Measurements from ENCODE around the gene TRIP13.
"Not testable (repeated sequence)": the region's sequence is repeated elsewhere in the genome, so short reads cannot be mapped to it uniquely, and the experiment has no call there.

Gene TRIP13

DNA sequence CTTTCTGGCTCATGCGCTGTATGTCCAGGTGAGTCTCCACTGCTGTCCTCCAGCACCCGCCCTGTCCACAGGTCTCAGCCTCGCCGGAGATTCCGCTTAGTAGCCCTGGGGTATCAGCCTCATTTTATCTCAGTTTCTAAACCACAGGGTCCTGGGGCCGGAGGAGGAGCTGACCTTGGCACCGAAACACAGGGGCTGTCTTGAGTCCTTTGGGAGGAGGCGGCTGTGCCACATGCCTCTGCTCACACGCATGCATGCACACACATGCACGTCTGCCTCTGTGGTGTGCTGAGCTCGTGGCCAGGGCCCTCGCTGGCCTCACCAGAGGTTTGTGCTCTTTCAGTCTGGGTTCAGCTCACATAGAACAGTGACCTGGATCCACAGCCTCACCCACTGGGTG lies 23.3 kb downstream of the TRIP13 start:
- H3K4me3 ChIP-seq (ENCODE audit: low read depth in 1 of 2, low read length in 2 of 2) = no peak overlapping the region
- no peaks in the 10 kb centered on the region for H3K9me3 ChIP-seq (ENCODE audit: control insufficient read depth in 1 of 2, low read length in 2 of 2)
- no peaks in the 10 kb centered on the region for H3K27me3 ChIP-seq (ENCODE audit: low read depth, low read length)
- no peaks in the 10 kb centered on the region for H3K4me1 ChIP-seq (ENCODE audit: control insufficient read depth in 1 of 2, insufficient read depth in 2 of 2, low read length in 2 of 2)
- no peak overlapping the region for H3K27ac ChIP-seq (ENCODE audit: low read length)
- H3K36me3 ChIP-seq (ENCODE audit: control insufficient read depth in 1 of 2, insufficient read depth in 2 of 2, low read length in 2 of 2) = no peaks in the 10 kb centered on the region

- no peaks in the 10 kb centered on the region for H3K36me3 ChIP-seq (ENCODE audit: control insufficient read depth in 1 of 2, insufficient read depth in 2 of 2, low read length in 2 of 2)
- no peaks in the 10 kb centered on the region for H3K27me3 ChIP-seq (ENCODE audit: low read depth, low read length)
- H3K4me1 ChIP-seq (ENCODE audit: control insufficient read depth in 1 of 2, insufficient read depth in 2 of 2, low read length in 2 of 2) = no peaks in the 10 kb centered on the region
- H3K27ac ChIP-seq (ENCODE audit: low read length) = no peak overlapping the region
- H3K4me3 ChIP-seq (ENCODE audit: low read depth in 1 of 2, low read length in 2 of 2) = no peak overlapping the region
- H3K9me3 ChIP-seq (ENCODE audit: control insufficient read depth in 1 of 2, low read length in 2 of 2) = no peaks in the 10 kb centered on the region
These were observed 24.0 kb downstream of the TRIP13 start for GRCh38 chr5:916441-917293.

- H3K9me3 ChIP-seq (ENCODE audit: control insufficient read depth in 1 of 2, low read length in 2 of 2); H3K27ac ChIP-seq (ENCODE audit: low read length); H3K27me3 ChIP-seq (ENCODE audit: low read depth, low read length); H3K4me1 ChIP-seq (ENCODE audit: control insufficient read depth in 1 of 2, insufficient read depth in 2 of 2, low read length in 2 of 2); H3K4me3 ChIP-seq (ENCODE audit: low read depth in 1 of 2, low read length in 2 of 2); H3K36me3 ChIP-seq (ENCODE audit: control insufficient read depth in 1 of 2, insufficient read depth in 2 of 2, low read length in 2 of 2): not testable (repeated sequence)
These were observed 26.0 kb downstream of the TRIP13 start for GRCh38 chr5:918717-919116.

GRCh38 chr5:919356-920000 lies 26.8 kb downstream of the TRIP13 start:
- H3K9me3 ChIP-seq (ENCODE audit: control insufficient read depth in 1 of 2, low read length in 2 of 2) = no peaks in the 10 kb centered on the region
- H3K4me1 ChIP-seq (ENCODE audit: control insufficient read depth in 1 of 2, insufficient read depth in 2 of 2, low read length in 2 of 2) = no peaks in the 10 kb centered on the region
- no peak overlapping the region for H3K4me3 ChIP-seq (ENCODE audit: low read depth in 1 of 2, low read length in 2 of 2)
- H3K36me3 ChIP-seq (ENCODE audit: control insufficient read depth in 1 of 2, insufficient read depth in 2 of 2, low read length in 2 of 2) = no peaks in the 10 kb centered on the region
- H3K27ac ChIP-seq (ENCODE audit: low read length) = no peak overlapping the region
- H3K27me3 ChIP-seq (ENCODE audit: low read depth, low read length) = no peaks in the 10 kb centered on the region

GRCh38 chr5:920321-920720 lies 27.6 kb downstream of the TRIP13 start:
- no peaks in the 10 kb centered on the region for H3K27me3 ChIP-seq (ENCODE audit: low read depth, low read length)
- H3K4me1 ChIP-seq (ENCODE audit: control insufficient read depth in 1 of 2, insufficient read depth in 2 of 2, low read length in 2 of 2) = no peaks in the 10 kb centered on the region
- H3K4me3 ChIP-seq (ENCODE audit: low read depth in 1 of 2, low read length in 2 of 2) = no peak overlapping the region
- no peak overlapping the region for H3K27ac ChIP-seq (ENCODE audit: low read length)
- H3K36me3 ChIP-seq (ENCODE audit: control insufficient read depth in 1 of 2, insufficient read depth in 2 of 2, low read length in 2 of 2) = no peaks in the 10 kb centered on the region
- H3K9me3 ChIP-seq (ENCODE audit: control insufficient read depth in 1 of 2, low read length in 2 of 2) = no peaks in the 10 kb centered on the region

- Histone ChIP-seq H3K9me3 (ENCODE audit: control insufficient read depth in 1 of 2, low read length in 2 of 2) (no peaks in the 10 kb centered on the region), H3K4me1 (ENCODE audit: control insufficient read depth in 1 of 2, insufficient read depth in 2 of 2, low read length in 2 of 2) (no peaks in the 10 kb centered on the region), H3K36me3 (ENCODE audit: control insufficient read depth in 1 of 2, insufficient read depth in 2 of 2, low read length in 2 of 2) (no peaks in the 10 kb centered on the region), H3K27ac (ENCODE audit: low read length) (no peak overlapping the region), H3K27me3 (ENCODE audit: low read depth, low read length) (peaks cover 7% of the 10 kb centered on the region), H3K4me3 (ENCODE audit: low read depth in 1 of 2, low read length in 2 of 2) (no peak overlapping the region)
These were observed 29.1 kb downstream of the TRIP13 start for GRCh38 chr5:921456-922435.

- Histone ChIP-seq H3K36me3 (ENCODE audit: control insufficient read depth in 1 of 2, insufficient read depth in 2 of 2, low read length in 2 of 2) (no peaks in the 10 kb centered on the region), H3K4me3 (ENCODE audit: low read depth in 1 of 2, low read length in 2 of 2) (no peak overlapping the region)
These were observed 30.0 kb downstream of the TRIP13 start for GRCh38 chr5:922436-923280.

GRCh38 chr5:923281-923873 lies 30.7 kb downstream of the TRIP13 start:
- no peaks in the 10 kb centered on the region for H3K36me3 ChIP-seq (ENCODE audit: control insufficient read depth in 1 of 2, insufficient read depth in 2 of 2, low read length in 2 of 2)
- peaks cover 7% of the 10 kb centered on the region for H3K27me3 ChIP-seq (ENCODE audit: low read depth, low read length)
- no peak overlapping the region for H3K4me3 ChIP-seq (ENCODE audit: low read depth in 1 of 2, low read length in 2 of 2)
- no peaks in the 10 kb centered on the region for H3K4me1 ChIP-seq (ENCODE audit: control insufficient read depth in 1 of 2, insufficient read depth in 2 of 2, low read length in 2 of 2)
- no peaks in the 10 kb centered on the region for H3K9me3 ChIP-seq (ENCODE audit: control insufficient read depth in 1 of 2, low read length in 2 of 2)
- no peak overlapping the region for H3K27ac ChIP-seq (ENCODE audit: low read length)

More at GRCh38 chr5:922436-923280, 30.0 kb downstream of the TRIP13 start:
- peaks cover 7% of the 10 kb centered on the region for H3K27me3 ChIP-seq (ENCODE audit: low read depth, low read length)
- H3K27ac ChIP-seq (ENCODE audit: low read length) = no peak overlapping the region
- H3K9me3 ChIP-seq (ENCODE audit: control insufficient read depth in 1 of 2, low read length in 2 of 2) = no peaks in the 10 kb centered on the region
- H3K4me1 ChIP-seq (ENCODE audit: control insufficient read depth in 1 of 2, insufficient read depth in 2 of 2, low read length in 2 of 2) = no peaks in the 10 kb centered on the region

- Histone ChIP-seq H3K27ac (ENCODE audit: low read length) (no peak overlapping the region), H3K27me3 (ENCODE audit: low read depth, low read length) (peaks cover 7% of the 10 kb centered on the region), H3K4me1 (ENCODE audit: control insufficient read depth in 1 of 2, insufficient read depth in 2 of 2, low read length in 2 of 2) (no peaks in the 10 kb centered on the region), H3K36me3 (ENCODE audit: control insufficient read depth in 1 of 2, insufficient read depth in 2 of 2, low read length in 2 of 2) (no peaks in the 10 kb centered on the region), H3K4me3 (ENCODE audit: low read depth in 1 of 2, low read length in 2 of 2) (peak overlapping the region in 1 of 2 donors; percentile 50), H3K9me3 (ENCODE audit: control insufficient read depth in 1 of 2, low read length in 2 of 2) (no peaks in the 10 kb centered on the region)
These were observed 33.9 kb downstream of the TRIP13 start for GRCh38 chr5:926417-927171.
